Neural crest cell (in vitro differentiated cells): Measurements from ENCODE around the gene SHCBP1. TPM values are rescaled to one million over a fixed set of nuclear protein-coding genes. Genes with fewer than 3 reads are reported as not detected.

ENCODE experiments used
- DNase-seq: peaks from one replicate; pipeline ENCODE4 v3.0.0; 2021; ENCODE audit warnings: low read depth, mixed read lengths, low spot score
- H3K27ac Mint-ChIP-seq: one replicate; pipeline ENCODE4 v1.8.0; 2021; ENCODE audit warnings: mild to moderate bottlenecking, mixed read lengths; ENCODE audit not compliant: unreplicated experiment
- H3K27me3 Mint-ChIP-seq: 2 replicates; pipeline ENCODE4 v1.8.0; 2021; ENCODE audit warnings: low read depth, mild to moderate bottlenecking, mixed read lengths
- H3K36me3 Mint-ChIP-seq: 2 replicates; pipeline ENCODE4 v1.8.0; 2021; ENCODE audit warnings: low read depth, mild to moderate bottlenecking, mixed read lengths
- H3K4me1 Mint-ChIP-seq: 2 replicates; pipeline ENCODE4 v1.8.0; 2021; ENCODE audit warnings: mixed read lengths
- H3K4me3 Mint-ChIP-seq: one replicate; pipeline ENCODE4 v1.8.0; 2021; ENCODE audit warnings: mild to moderate bottlenecking, mixed read lengths
- H3K9me3 Mint-ChIP-seq: 2 replicates; pipeline ENCODE4 v1.8.0; 2021; ENCODE audit warnings: mixed read lengths
- total RNA-seq: library from RNA; stranded (reverse); gene quantifications from 2 replicates; pipeline ENCODE4 v1.2.1, GENCODE V29; 2021
- TF ChIP-seq, protein P1 (sequence below): fragments of 200-600 bp; sonication (generic); conservative IDR thresholded peaks from 2 replicates; pipeline ENCODE4 v1.5.0; 2021; ENCODE audit warnings: antibody characterized with exemption, mild to moderate bottlenecking

The SHCBP1 gene
- total RNA-seq, 1 donor from 2014 or later: 18.7 TPM

DNA sequence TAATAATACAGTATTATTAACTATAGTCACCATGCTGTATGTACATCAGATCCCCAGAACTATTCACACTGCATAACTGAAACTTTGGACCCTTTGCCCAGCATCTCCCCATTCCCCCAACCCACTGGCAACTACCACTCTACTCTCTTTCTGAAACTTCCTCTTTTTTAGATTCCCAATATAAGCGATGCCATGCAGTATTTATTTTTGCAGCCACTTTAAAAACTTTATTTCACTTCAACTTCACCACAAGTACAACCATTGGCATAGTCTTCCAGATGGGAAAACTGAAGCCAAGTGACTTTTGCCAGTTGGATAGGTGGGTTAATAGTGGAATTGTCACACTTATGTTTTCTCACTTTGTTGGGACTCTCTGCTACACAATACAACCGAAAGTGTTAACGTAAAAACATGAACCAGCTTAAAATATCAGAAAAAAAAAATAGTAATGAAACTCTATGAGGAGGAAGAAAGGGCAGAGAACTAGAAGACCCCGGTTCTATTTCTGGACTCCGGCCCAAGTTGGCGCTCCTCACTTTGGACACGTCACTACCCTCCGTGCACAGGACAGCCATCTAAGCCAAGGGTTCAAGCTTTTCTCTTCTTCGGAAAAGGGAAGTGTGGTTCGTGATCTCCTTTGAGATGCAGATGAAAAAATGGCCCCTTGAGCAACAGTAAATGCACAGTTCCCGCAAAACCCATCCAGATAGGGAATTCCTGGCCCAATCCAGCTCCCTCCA is 743 bp downstream of the SHCBP1 start:
- Mint-ChIP-seq H3K4me3 (peak overlapping the region; percentile 94), H3K36me3 (no peaks in the 10 kb centered on the region), H3K9me3 (no peaks in the 10 kb centered on the region), H3K27me3 (no peaks in the 10 kb centered on the region), H3K4me1 (peaks cover 33% of the 10 kb centered on the region), H3K27ac (peak overlapping the region; percentile 96)
- no peak for DNase-seq
- TF ChIP-seq, protein P1, sequence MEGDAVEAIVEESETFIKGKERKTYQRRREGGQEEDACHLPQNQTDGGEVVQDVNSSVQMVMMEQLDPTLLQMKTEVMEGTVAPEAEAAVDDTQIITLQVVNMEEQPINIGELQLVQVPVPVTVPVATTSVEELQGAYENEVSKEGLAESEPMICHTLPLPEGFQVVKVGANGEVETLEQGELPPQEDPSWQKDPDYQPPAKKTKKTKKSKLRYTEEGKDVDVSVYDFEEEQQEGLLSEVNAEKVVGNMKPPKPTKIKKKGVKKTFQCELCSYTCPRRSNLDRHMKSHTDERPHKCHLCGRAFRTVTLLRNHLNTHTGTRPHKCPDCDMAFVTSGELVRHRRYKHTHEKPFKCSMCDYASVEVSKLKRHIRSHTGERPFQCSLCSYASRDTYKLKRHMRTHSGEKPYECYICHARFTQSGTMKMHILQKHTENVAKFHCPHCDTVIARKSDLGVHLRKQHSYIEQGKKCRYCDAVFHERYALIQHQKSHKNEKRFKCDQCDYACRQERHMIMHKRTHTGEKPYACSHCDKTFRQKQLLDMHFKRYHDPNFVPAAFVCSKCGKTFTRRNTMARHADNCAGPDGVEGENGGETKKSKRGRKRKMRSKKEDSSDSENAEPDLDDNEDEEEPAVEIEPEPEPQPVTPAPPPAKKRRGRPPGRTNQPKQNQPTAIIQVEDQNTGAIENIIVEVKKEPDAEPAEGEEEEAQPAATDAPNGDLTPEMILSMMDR: no peak

DNA sequence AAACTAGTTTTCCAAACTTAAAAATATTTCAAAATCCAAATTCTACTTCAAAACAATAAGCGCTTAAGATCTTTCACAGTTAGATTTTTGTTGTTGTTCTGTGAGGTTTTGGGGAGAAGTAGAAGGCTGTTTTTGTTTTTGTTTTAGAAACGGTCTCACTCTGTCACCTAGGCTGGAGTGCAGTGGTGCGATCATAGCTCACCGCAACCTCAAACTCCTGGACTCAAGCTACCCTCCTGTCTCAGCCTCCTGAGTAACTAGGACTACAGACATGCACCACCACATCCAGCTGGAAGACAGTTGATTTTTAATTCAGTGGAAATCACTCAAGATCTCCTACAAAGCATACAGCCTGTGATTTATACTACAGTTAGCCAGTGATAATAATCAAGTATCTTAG is 2.7 kb downstream of the SHCBP1 start:
- TF ChIP-seq, protein P1: no peak
- Mint-ChIP-seq H3K36me3 (peaks cover 3% of the 10 kb centered on the region), H3K27me3 (no peaks in the 10 kb centered on the region), H3K9me3 (no peaks in the 10 kb centered on the region), H3K27ac (no peak overlapping the region), H3K4me3 (peak overlapping the region; percentile 76), H3K4me1 (peaks cover 33% of the 10 kb centered on the region)
- no peak for DNase-seq

DNA sequence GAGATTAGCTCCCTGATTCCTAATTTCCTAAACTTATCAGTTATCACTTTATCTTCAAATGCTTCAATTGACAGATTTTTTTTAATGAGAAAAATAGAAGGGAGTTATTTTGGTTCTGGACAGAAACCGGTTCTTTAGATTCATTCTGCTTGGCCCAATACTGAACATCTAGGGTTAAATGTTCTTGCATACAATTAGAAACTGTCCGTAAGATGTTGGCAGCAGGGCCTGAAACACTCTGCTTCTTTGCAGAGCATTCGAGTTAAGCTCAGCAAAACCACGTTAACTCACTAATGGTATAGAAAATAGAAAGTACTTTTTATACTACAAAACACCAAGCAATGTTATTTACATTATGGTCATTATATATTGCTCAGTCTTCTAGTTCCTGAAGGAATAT is 7.2 kb downstream of the SHCBP1 start:
- TF ChIP-seq, protein P1: no peak
- Mint-ChIP-seq H3K4me3 (no peak overlapping the region), H3K9me3 (no peaks in the 10 kb centered on the region), H3K36me3 (peaks cover 6% of the 10 kb centered on the region), H3K27ac (no peak overlapping the region), H3K27me3 (no peaks in the 10 kb centered on the region), H3K4me1 (peaks cover 6% of the 10 kb centered on the region)
- DNase-seq: no peak

DNA sequence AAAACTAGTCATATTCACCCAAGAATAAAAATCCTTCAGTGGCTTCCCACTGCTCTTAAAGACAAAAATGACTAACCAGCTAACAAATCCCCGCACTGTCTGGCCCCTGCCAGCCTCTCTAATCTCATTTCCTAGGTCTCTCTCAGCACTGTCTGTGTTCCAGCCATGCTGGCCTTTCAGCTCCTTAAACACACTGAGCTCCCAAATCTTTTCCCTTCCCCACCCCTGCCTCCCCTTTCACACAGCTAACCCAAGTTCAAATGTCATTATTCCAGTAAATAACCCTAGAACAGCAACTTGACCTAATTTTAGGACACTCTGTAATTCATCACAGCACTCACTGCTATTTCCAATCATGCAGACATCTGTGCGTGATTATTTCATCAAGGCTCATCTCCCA is 7.8 kb downstream of the SHCBP1 start:
- no peaks in the 10 kb centered on the region for H3K4me1 Mint-ChIP-seq
- peaks cover 6% of the 10 kb centered on the region for H3K36me3 Mint-ChIP-seq
- H3K27ac Mint-ChIP-seq: no peak overlapping the region
- H3K9me3 Mint-ChIP-seq: no peaks in the 10 kb centered on the region
- no peaks in the 10 kb centered on the region for H3K27me3 Mint-ChIP-seq
- no peak overlapping the region for H3K4me3 Mint-ChIP-seq
- no peak for DNase-seq
- TF ChIP-seq, protein P1: no peak

DNA sequence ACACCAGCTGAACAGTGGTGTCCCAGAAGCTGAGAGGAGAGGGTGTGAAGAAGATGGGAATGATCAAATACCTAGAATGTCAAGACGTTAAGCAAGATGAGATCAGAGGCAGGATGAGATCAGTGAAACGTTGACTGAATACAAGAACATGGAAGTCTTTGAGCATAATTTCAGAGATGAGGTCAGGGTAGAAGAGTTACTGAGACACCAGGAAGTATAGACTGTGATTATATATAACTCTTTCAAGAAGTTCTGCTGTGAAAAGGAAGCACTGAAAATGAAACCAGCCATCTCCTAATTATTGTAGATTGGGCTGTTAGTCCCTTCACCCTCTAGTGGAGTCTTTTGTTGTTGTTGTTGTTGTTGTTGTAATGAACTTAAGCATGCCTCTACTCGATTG is 9.1 kb downstream of the SHCBP1 start:
- no peak for DNase-seq
- Mint-ChIP-seq H3K4me1 (no peaks in the 10 kb centered on the region), H3K27ac (no peak overlapping the region), H3K27me3 (no peaks in the 10 kb centered on the region), H3K9me3 (no peaks in the 10 kb centered on the region), H3K36me3 (peaks cover 8% of the 10 kb centered on the region), H3K4me3 (no peak overlapping the region)
- TF ChIP-seq, protein P1: no peak
